ENCODE measurements around the gene PAX7. TPM values are rescaled to one million over a fixed set of nuclear protein-coding genes. Genes with fewer than 3 reads are reported as not detected.

The PAX7 gene
- total and polyA plus RNA-seq, 2 experiments from 2014 or later, result 0.03 TPM; not detected in 1

DNA sequence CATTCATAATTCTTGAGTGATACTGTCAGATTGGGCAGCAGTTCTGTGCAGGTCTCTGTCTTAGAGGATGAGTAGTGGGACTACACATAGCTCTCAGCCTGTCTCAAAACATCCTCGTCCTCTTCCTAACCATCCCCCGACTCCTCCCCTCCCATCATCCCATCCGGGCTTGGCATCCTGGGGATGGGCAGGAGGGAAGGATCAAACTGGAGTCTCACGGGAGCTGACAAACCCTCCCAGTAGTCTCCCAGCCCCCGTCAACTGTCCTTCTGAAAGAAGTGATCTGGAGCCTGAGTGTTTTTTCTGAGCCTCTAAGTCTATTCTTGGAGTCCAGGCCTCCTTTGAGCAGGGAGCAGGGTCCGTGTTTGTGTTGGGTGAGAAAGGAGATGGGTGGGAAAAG is 102.0 kb downstream of the PAX7 start:
- Histone ChIP-seq H3F3A (replicated peaks; ENCODE audit: low read depth) (no peaks in the 10 kb centered on the region), H3K79me2 (replicated peaks; ENCODE audit: insufficient read depth) (no peaks in the 10 kb centered on the region), H3K9me2 (ENCODE audit: insufficient read depth) (no peaks in the 10 kb centered on the region), H3K4me1 (ENCODE audit: insufficient read depth) (no peaks in the 10 kb centered on the region), H2AFZ (no peak overlapping the region), H3K27me3 (ENCODE audit: insufficient read depth) (no peaks in the 10 kb centered on the region), H3K27ac (ENCODE audit: low read depth) (no peak overlapping the region), H4K20me1 (replicated peaks; ENCODE audit: insufficient read depth) (no peaks in the 10 kb centered on the region), H3K4me3 (no peak overlapping the region), H3K36me3 (ENCODE audit: insufficient read depth) (no peaks in the 10 kb centered on the region), H3K4me2 (no peak overlapping the region)
- ATAC-seq, result no peak
- DNase-seq (ENCODE audit: low spot score), result no peak
- Mint-ChIP-seq H3K9me3 (no peaks in the 10 kb centered on the region), H3K27me3 (ENCODE audit: insufficient read depth, low read depth, poor library complexity) (peaks cover 6% of the 10 kb centered on the region), H3K4me1 (peaks cover 8% of the 10 kb centered on the region), H3K36me3 (ENCODE audit: low read depth) (no peaks in the 10 kb centered on the region), H3K4me3 (no peak overlapping the region), H3K27ac (no peak overlapping the region)
- no peak for TF ChIP-seq ZNF331 (CRISPR knock-in tag; IDR thresholded peaks at IDR 0.05; ENCODE audit: low read depth)
- TF ChIP-seq STAT1 (IDR thresholded peaks at IDR 0.05; ENCODE audit: unreplicated experiment), result no peak
- no peak for TF ChIP-seq CREB1 (CRISPR knock-in tag; IDR thresholded peaks at IDR 0.05; ENCODE audit: low read depth)
- TF ChIP-seq POLR2AphosphoS5 (IDR thresholded peaks at IDR 0.05; ENCODE audit: low read depth), result no peak
- TF ChIP-seq EZH2 (IDR thresholded peaks at IDR 0.05; ENCODE audit: low read depth, unreplicated experiment), result no peak
- no peak for TF ChIP-seq EZH2phosphoT487 (IDR thresholded peaks at IDR 0.05; ENCODE audit: unreplicated experiment)

DNA sequence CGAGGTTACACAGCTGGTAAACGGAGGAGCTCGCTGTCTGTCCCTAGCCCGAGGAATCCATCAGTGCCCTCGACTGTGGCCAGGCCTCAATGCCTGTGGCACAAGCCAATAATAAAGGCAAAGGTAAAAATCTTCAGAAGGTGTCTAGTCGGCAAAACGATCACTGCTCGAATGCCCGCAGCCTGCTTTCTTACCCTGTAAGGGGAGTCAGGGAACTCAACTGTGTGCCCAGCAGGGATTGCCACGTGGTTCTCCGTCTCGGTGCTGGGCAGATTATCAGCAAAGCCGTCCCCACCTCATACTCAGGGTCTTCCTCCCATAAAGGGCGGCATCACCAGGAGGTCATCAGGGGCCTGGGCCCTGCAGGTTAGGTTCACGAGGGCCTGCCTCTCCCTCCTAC is 103.4 kb downstream of the PAX7 start:
- no peaks in the 10 kb centered on the region for H3K79me2 ChIP-seq (replicated peaks; ENCODE audit: insufficient read depth)
- no peak overlapping the region for H3K4me3 Mint-ChIP-seq
- no peak overlapping the region for H3K4me3 ChIP-seq
- DNase-seq (ENCODE audit: low spot score) (no peak), ATAC-seq (no peak)
- H3F3A ChIP-seq (replicated peaks; ENCODE audit: low read depth), result no peaks in the 10 kb centered on the region
- H3K27me3 Mint-ChIP-seq (ENCODE audit: insufficient read depth, low read depth, poor library complexity), result peaks cover 7% of the 10 kb centered on the region
- no peaks in the 10 kb centered on the region for H3K9me3 Mint-ChIP-seq
- H3K27ac Mint-ChIP-seq, result no peak overlapping the region
- no peaks in the 10 kb centered on the region for H3K36me3 ChIP-seq (ENCODE audit: insufficient read depth)
- H4K20me1 ChIP-seq (replicated peaks; ENCODE audit: insufficient read depth), result no peaks in the 10 kb centered on the region
- no peaks in the 10 kb centered on the region for H3K27me3 ChIP-seq (ENCODE audit: insufficient read depth)
- no peaks in the 10 kb centered on the region for H3K9me2 ChIP-seq (ENCODE audit: insufficient read depth)
- no peaks in the 10 kb centered on the region for H3K36me3 Mint-ChIP-seq (ENCODE audit: low read depth)
- H2AFZ ChIP-seq, result no peak overlapping the region
- no peak overlapping the region for H3K4me2 ChIP-seq
- H3K4me1 Mint-ChIP-seq, result peaks cover 12% of the 10 kb centered on the region
- no peak overlapping the region for H3K27ac ChIP-seq (ENCODE audit: low read depth)
- H3K4me1 ChIP-seq (ENCODE audit: insufficient read depth), result no peaks in the 10 kb centered on the region
- TF ChIP-seq CREB1 (CRISPR knock-in tag; IDR thresholded peaks at IDR 0.05; ENCODE audit: low read depth) (no peak), STAT1 (IDR thresholded peaks at IDR 0.05; ENCODE audit: unreplicated experiment) (no peak), ZNF114 (CRISPR knock-in tag; IDR thresholded peaks at IDR 0.05) (no peak)

DNA sequence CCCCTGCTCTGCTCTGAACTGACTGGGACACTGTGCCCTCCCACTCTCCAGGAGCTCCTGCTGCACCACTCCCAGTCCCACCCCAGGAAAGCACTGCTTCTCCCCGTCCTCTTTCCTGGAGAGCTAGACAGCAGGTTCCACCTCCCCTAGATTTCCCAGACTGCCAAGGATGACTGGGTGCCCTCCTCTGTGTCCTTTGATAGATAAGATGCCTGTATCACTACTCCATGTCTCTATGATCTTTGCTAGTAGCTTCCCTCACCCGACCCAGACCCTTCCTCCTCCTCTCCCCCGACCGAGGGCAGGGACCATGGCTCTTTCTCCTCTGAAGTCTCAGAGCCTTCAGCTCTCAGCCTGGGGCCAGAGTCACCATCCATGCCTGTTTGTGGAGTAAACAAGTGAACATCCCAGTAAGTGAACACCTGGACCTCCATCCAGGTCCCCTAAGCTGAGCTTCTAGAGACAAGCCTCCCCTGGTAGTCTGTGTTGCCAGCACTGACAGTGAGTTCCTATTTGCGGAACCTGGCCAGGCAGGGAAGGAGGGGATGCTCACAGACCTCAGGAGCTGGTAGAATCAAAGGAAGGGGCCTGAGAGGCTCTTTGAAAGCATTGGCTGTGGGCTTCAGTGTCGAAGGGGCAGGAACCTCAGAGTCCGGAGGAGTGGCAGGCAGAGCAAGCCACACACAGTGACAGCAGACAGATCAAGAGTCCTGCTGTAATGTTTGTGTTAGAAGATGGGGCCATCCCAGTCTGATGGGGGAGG is 104.0 kb downstream of the PAX7 start:
- no peaks in the 10 kb centered on the region for H3K9me2 ChIP-seq (ENCODE audit: insufficient read depth)
- H3K9me3 Mint-ChIP-seq, result no peaks in the 10 kb centered on the region
- H3F3A ChIP-seq (replicated peaks; ENCODE audit: low read depth), result no peaks in the 10 kb centered on the region
- no peak overlapping the region for H3K4me3 ChIP-seq
- no peak overlapping the region for H3K4me2 ChIP-seq
- H3K4me1 ChIP-seq (ENCODE audit: insufficient read depth), result no peaks in the 10 kb centered on the region
- no peak overlapping the region for H3K27ac Mint-ChIP-seq
- peaks cover 6% of the 10 kb centered on the region for H3K27me3 Mint-ChIP-seq (ENCODE audit: insufficient read depth, low read depth, poor library complexity)
- no peaks in the 10 kb centered on the region for H3K79me2 ChIP-seq (replicated peaks; ENCODE audit: insufficient read depth)
- no peaks in the 10 kb centered on the region for H4K20me1 ChIP-seq (replicated peaks; ENCODE audit: insufficient read depth)
- H3K27me3 ChIP-seq (ENCODE audit: insufficient read depth), result no peaks in the 10 kb centered on the region
- H3K36me3 Mint-ChIP-seq (ENCODE audit: low read depth), result no peaks in the 10 kb centered on the region
- H2AFZ ChIP-seq, result no peak overlapping the region
- H3K4me1 Mint-ChIP-seq, result peaks cover 12% of the 10 kb centered on the region
- ATAC-seq (no peak), DNase-seq (ENCODE audit: low spot score) (no peak)
- H3K27ac ChIP-seq (ENCODE audit: low read depth), result no peak overlapping the region
- no peak overlapping the region for H3K4me3 Mint-ChIP-seq
- TF ChIP-seq JUNB (IDR thresholded peaks at IDR 0.05; ENCODE audit: unreplicated experiment), result no peak
- no peak for TF ChIP-seq NANOG (IDR thresholded peaks at IDR 0.05; ENCODE audit: borderline replicate concordance)
- TF ChIP-seq, protein P1, sequence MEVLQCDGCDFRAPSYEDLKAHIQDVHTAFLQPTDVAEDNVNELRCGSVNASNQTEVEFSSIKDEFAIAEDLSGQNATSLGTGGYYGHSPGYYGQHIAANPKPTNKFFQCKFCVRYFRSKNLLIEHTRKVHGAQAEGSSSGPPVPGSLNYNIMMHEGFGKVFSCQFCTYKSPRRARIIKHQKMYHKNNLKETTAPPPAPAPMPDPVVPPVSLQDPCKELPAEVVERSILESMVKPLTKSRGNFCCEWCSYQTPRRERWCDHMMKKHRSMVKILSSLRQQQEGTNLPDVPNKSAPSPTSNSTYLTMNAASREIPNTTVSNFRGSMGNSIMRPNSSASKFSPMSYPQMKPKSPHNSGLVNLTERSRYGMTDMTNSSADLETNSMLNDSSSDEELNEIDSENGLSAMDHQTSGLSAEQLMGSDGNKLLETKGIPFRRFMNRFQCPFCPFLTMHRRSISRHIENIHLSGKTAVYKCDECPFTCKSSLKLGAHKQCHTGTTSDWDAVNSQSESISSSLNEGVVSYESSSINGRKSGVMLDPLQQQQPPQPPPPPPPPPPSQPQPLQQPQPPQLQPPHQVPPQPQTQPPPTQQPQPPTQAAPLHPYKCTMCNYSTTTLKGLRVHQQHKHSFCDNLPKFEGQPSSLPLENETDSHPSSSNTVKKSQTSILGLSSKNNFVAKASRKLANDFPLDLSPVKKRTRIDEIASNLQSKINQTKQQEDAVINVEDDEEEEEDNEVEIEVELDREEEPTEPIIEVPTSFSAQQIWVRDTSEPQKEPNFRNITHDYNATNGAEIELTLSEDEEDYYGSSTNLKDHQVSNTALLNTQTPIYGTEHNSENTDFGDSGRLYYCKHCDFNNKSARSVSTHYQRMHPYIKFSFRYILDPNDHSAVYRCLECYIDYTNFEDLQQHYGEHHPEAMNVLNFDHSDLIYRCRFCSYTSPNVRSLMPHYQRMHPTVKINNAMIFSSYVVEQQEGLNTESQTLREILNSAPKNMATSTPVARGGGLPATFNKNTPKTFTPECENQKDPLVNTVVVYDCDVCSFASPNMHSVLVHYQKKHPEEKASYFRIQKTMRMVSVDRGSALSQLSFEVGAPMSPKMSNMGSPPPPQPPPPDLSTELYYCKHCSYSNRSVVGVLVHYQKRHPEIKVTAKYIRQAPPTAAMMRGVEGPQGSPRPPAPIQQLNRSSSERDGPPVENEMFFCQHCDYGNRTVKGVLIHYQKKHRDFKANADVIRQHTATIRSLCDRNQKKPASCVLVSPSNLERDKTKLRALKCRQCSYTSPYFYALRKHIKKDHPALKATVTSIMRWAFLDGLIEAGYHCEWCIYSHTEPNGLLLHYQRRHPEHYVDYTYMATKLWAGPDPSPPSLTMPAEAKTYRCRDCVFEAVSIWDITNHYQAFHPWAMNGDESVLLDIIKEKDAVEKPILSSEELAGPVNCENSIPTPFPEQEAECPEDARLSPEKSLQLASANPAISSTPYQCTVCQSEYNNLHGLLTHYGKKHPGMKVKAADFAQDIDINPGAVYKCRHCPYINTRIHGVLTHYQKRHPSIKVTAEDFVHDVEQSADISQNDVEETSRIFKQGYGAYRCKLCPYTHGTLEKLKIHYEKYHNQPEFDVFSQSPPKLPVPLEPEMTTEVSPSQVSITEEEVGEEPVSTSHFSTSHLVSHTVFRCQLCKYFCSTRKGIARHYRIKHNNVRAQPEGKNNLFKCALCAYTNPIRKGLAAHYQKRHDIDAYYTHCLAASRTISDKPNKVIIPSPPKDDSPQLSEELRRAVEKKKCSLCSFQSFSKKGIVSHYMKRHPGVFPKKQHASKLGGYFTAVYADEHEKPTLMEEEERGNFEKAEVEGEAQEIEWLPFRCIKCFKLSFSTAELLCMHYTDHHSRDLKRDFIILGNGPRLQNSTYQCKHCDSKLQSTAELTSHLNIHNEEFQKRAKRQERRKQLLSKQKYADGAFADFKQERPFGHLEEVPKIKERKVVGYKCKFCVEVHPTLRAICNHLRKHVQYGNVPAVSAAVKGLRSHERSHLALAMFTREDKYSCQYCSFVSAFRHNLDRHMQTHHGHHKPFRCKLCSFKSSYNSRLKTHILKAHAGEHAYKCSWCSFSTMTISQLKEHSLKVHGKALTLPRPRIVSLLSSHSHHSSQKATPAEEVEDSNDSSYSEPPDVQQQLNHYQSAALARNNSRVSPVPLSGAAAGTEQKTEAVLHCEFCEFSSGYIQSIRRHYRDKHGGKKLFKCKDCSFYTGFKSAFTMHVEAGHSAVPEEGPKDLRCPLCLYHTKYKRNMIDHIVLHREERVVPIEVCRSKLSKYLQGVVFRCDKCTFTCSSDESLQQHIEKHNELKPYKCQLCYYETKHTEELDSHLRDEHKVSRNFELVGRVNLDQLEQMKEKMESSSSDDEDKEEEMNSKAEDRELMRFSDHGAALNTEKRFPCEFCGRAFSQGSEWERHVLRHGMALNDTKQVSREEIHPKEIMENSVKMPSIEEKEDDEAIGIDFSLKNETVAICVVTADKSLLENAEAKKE (CRISPR knock-in tag; IDR thresholded peaks at IDR 0.05), result no peak
- TF ChIP-seq EZH2phosphoT487 (IDR thresholded peaks at IDR 0.05; ENCODE audit: unreplicated experiment), result no peak
- no peaks in the 10 kb centered on the region for H3K36me3 ChIP-seq (ENCODE audit: insufficient read depth)
